HG03571 (cell line): ENCODE measurements around the gene CNTLN.
"Not testable (repeated sequence)": the region's sequence is repeated elsewhere in the genome, so short reads cannot be mapped to it uniquely, and the experiment has no call there.

Experiments
- ATAC-seq: cut with Tn5 transposase; IDR thresholded peaks from one replicate; pipeline ENCODE4 v1.9.1; 2021; ENCODE audit not compliant: unreplicated experiment

CNTLN gene

GRCh38 chr9:17397166-17397728 is 262.4 kb downstream of the CNTLN start:
- not testable (repeated sequence) for ATAC-seq

- ATAC-seq = no peak
These were observed 263.5 kb downstream of the CNTLN start for GRCh38 chr9:17398350-17398749.

- no peak for ATAC-seq
These were observed 267.0 kb downstream of the CNTLN start for GRCh38 chr9:17401858-17402257.

- no peak for ATAC-seq
These were observed 267.5 kb downstream of the CNTLN start for GRCh38 chr9:17402309-17402708.

- ATAC-seq = no peak
These were observed 268.7 kb downstream of the CNTLN start for GRCh38 chr9:17403539-17403938.

DNA sequence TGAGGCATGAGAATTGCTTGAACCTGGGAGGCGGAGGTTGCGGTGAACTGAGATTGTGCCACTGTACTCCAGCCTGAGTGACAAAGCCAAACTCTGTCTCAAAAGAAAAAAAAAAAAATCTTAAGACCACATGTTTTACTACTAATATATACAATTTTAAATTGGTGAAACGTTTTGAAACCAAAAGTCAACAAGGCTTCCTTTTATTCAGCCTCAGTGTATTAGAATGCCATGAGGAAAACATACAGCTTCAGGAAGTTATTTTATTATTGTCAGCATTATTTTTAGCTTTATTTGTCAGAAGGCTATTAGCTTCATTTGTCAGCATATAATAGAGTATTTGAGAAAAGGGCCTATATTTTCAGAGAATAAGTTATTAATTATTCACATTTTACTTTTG is 280.1 kb downstream of the CNTLN start:
- ATAC-seq = no peak

DNA sequence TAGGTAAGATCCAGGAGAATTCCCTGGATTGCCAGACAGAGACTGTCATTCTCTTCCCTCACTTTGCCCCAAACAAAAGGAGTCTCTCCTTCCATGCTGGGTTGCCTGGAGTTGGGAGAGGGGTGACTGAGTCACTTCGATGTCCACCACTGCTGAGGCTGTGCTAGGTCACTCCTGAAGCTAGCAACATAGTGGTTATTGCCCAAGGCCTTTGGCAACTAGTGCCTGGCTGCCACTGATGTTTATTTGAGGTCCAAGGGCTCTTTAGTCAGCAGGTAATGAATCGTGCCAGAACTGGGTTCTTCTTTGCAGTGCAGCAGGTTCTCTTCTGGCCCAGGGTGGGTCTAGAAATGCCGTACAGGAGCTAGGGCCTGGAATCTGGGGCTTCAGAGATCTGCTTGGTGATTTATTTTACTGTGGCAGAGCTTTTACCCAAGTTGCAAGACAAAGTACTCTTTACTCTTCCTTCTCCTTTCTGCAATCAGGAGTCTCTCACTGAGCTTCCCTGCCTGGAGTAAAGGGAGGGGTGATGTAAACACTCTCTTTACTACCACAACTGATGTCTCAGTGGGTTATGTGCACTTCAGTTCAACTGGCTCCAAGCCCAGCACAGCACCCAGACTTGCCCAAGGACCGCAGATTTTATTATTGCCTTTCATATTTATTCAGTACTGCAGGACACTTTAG is 288.3 kb downstream of the CNTLN start:
- no peak for ATAC-seq

DNA sequence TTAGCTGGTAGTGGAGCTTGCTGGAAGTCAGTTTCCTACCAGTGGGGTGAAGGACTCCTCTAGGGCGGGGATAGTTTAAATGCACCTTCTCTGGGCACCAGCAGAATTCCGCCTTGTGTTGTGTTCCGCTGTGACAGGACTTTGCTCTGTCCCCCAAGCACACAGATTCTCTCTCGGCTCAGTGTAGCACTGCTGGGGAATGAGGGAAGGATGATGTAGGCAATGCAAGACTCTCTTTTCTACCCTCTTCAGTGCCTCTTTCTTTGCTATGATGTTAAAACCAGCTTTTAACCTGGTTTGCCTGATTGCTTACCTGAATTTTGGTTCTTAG is 288.8 kb downstream of the CNTLN start:
- no peak for ATAC-seq

DNA sequence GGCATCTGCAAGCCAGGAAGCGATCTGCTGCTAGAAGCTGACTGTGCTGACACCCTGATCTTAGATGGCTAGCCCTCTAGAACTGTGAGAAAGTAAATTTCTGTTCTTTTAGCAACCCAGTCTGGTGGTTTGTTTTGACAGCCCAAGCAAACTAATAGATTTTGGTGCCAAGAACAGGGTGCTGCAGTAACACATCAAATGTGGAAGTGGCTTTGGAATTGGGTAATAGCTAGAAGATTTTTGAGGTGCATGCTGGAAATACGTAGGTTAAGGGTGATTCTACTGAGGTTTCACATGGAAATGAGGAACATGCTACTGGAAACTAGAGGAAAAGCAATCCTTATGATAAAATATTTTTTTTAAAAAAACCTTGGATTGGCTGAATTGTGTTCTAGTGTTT is 290.5 kb downstream of the CNTLN start:
- ATAC-seq = no peak

GRCh38 chr9:17433526-17433925 is 298.7 kb downstream of the CNTLN start:
- ATAC-seq = no peak

DNA sequence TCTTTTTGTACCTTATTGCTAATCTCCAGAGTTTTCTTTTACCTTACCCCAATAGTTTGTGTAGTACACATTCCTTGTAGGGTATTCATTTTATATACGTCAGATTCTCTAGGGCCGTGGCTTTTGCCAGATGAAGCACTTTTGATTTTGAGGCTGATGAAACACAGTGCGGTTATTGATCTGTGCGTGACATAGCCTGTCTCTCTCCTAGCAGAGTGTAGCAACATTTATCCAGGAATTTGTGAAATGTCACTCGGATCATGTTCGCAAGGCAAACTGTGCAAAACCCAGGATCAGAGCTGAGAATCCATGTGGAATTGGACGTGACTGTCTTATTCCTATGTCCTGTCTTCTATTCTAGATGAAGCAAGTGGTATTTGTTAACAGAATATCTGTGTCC is 302.0 kb downstream of the CNTLN start:
- no peak for ATAC-seq

GRCh38 chr9:17437813-17438212 is 303.0 kb downstream of the CNTLN start:
- ATAC-seq = no peak

- not testable (repeated sequence) for ATAC-seq
These were observed 310.3 kb downstream of the CNTLN start for GRCh38 chr9:17445126-17445525.

DNA sequence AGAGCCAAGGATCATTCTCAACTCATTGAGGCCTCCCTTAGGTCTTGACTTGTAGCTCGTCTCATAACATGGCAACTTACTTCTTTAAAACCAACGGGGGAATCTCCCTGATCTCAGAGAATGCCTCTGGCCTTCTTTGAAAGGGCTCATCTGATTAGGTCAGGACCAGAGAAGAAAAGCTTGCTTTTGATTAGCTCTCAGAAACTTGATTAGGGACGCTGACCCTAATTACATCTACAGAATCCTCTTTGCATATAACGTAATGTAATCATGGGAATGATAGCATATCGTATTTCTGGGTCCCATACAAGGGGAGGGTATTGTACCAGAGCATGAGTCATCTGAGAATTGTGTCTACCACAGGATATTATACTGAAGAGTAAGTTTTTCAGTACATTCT is 318.9 kb downstream of the CNTLN start:
- no peak for ATAC-seq

GRCh38 chr9:17462869-17463464 is 328.1 kb downstream of the CNTLN start:
- no peak for ATAC-seq

GRCh38 chr9:17470036-17470813 is 335.4 kb downstream of the CNTLN start:
- no peak for ATAC-seq

DNA sequence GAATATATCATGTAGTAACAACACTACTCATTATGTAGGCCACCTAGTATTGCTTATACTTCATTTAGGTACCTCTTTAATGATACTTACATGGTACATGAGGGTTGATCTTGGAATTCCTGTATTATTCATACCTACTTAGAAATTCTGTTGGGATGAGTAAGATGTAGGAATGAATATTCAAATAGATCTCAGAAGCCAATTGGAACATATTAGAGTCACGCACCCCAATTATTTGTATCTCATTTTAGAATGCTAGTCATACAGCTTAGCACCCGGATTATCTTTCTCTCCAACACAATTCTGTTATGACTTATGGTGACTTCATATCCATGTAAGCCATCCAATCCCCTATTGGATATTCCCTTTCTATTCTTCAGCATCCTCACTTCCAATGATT is 337.3 kb downstream of the CNTLN start:
- ATAC-seq = no peak

- no peak for ATAC-seq
These were observed 341.6 kb downstream of the CNTLN start for GRCh38 chr9:17476401-17476800.

GRCh38 chr9:17477816-17478215 is 343.0 kb downstream of the CNTLN start:
- ATAC-seq = no peak

DNA sequence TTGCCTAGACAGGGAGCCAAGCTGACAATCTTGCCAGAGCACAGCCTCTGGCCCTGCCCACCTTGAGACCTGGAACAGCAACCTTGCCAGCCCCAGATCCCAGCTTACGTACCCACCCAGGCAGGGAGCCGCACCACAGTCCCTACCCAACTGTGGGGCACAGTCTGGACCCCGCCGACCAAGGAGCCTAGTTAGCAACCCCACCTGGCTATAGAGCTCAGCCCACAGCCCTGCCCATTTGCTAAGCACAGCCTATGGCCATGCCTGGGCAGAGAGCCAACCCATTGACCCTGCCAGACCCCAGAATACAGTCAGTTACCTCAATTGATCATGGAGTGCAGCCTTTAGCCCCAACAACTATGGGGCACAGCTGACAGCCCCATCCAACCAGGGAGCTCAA is 346.1 kb downstream of the CNTLN start:
- no peak for ATAC-seq

- ATAC-seq = no peak
These were observed 346.7 kb downstream of the CNTLN start for GRCh38 chr9:17481565-17481964.

DNA sequence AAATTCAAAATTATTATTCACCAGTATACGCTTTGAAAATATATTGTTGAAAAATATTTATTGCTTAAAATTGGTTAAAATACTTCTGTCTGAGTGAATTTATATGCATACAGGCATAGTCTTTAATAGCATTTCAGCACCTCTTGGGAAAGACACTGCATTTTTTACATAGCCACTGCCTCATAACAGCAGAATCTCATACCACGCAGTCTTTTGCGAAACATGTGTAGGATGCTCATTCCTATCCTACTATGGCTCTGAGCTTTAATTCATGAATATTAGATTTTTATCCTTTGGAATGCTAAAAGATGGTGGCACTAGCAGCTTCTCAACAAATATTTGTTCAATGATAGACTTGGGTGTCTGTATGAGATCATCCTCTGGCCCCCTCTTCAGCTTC is 350.1 kb downstream of the CNTLN start:
- no peak for ATAC-seq
